IPS-18c (cell line): ENCODE data around the gene ARHGAP32.
"Not testable (repeated sequence)": the region's sequence is repeated elsewhere in the genome, so short reads cannot be mapped to it uniquely, and the experiment has no call there.

ENCODE experiments used
- H3K4me3 ChIP-seq: 2 replicates; pipeline ENCODE4 v1.7.0; 2013; ENCODE audit warnings: low read depth, mild to moderate bottlenecking, low read length, moderate library complexity; ENCODE audit not compliant: insufficient read depth
- H3K9me3 ChIP-seq: one replicate; pipeline ENCODE4 v1.6.1; 2013; ENCODE audit warnings: mild to moderate bottlenecking, low read length, moderate library complexity; ENCODE audit not compliant: control insufficient read depth, insufficient read depth

ARHGAP32 gene

GRCh38 chr11:129012880-129013279 lies 179.2 kb downstream of the ARHGAP32 start:
- H3K4me3 ChIP-seq: no peak overlapping the region
- H3K9me3 ChIP-seq: no peaks in the 10 kb centered on the region

- no peak overlapping the region for H3K4me3 ChIP-seq
- H3K9me3 ChIP-seq: no peaks in the 10 kb centered on the region
Measured at GRCh38 chr11:129006161-129006560, 186.0 kb downstream of the ARHGAP32 start.

- not testable (repeated sequence) for H3K4me3 ChIP-seq, H3K9me3 ChIP-seq
Measured at GRCh38 chr11:128999165-128999564, 193.0 kb downstream of the ARHGAP32 start.

- no peak overlapping the region for H3K4me3 ChIP-seq
- H3K9me3 ChIP-seq: no peaks in the 10 kb centered on the region
Measured at GRCh38 chr11:128988242-128988970, 203.7 kb downstream of the ARHGAP32 start.

GRCh38 chr11:128985880-128986279 lies 206.2 kb downstream of the ARHGAP32 start:
- no peak overlapping the region for H3K4me3 ChIP-seq
- H3K9me3 ChIP-seq: no peaks in the 10 kb centered on the region

- no peak overlapping the region for H3K4me3 ChIP-seq
- H3K9me3 ChIP-seq: no peaks in the 10 kb centered on the region
Measured at GRCh38 chr11:128983023-128983422, 209.1 kb downstream of the ARHGAP32 start.

- Histone ChIP-seq H3K4me3 (no peak overlapping the region), H3K9me3 (no peaks in the 10 kb centered on the region)
Measured at GRCh38 chr11:128981254-128981653, 210.9 kb downstream of the ARHGAP32 start.

GRCh38 chr11:128970598-128971190 lies 221.4 kb downstream of the ARHGAP32 start:
- no peaks in the 10 kb centered on the region for H3K9me3 ChIP-seq

GRCh38 chr11:128968916-128969315 lies 223.2 kb downstream of the ARHGAP32 start:
- no peak overlapping the region for H3K4me3 ChIP-seq
- H3K9me3 ChIP-seq: no peaks in the 10 kb centered on the region

More at GRCh38 chr11:128970598-128971190, 221.4 kb downstream of the ARHGAP32 start:
- no peak overlapping the region for H3K4me3 ChIP-seq

GRCh38 chr11:128967578-128967977 lies 224.5 kb downstream of the ARHGAP32 start:
- Histone ChIP-seq H3K9me3 (no peaks in the 10 kb centered on the region), H3K4me3 (no peak overlapping the region)

GRCh38 chr11:128965485-128965884 lies 226.6 kb downstream of the ARHGAP32 start:
- Histone ChIP-seq H3K4me3 (no peak overlapping the region), H3K9me3 (no peaks in the 10 kb centered on the region)

- no peak overlapping the region for H3K4me3 ChIP-seq
- no peaks in the 10 kb centered on the region for H3K9me3 ChIP-seq
Measured at GRCh38 chr11:128964463-128964930, 227.6 kb downstream of the ARHGAP32 start.

GRCh38 chr11:128963744-128964325 lies 228.3 kb downstream of the ARHGAP32 start:
- H3K4me3 ChIP-seq: no peak overlapping the region

GRCh38 chr11:128962896-128963295 lies 229.2 kb downstream of the ARHGAP32 start:
- no peak overlapping the region for H3K4me3 ChIP-seq
- H3K9me3 ChIP-seq: no peaks in the 10 kb centered on the region

More at GRCh38 chr11:128963744-128964325, 228.3 kb downstream of the ARHGAP32 start:
- H3K9me3 ChIP-seq: no peaks in the 10 kb centered on the region

GRCh38 chr11:128961645-128962044 lies 230.5 kb downstream of the ARHGAP32 start:
- no peak overlapping the region for H3K4me3 ChIP-seq
- no peaks in the 10 kb centered on the region for H3K9me3 ChIP-seq

- H3K9me3 ChIP-seq: peaks cover 5% of the 10 kb centered on the region
- no peak overlapping the region for H3K4me3 ChIP-seq
Measured at GRCh38 chr11:128957202-128957482, 235.0 kb downstream of the ARHGAP32 start.

GRCh38 chr11:128956401-128957201 lies 235.5 kb downstream of the ARHGAP32 start:
- H3K9me3 ChIP-seq: peaks cover 5% of the 10 kb centered on the region
- H3K4me3 ChIP-seq: no peak overlapping the region

- Histone ChIP-seq H3K4me3 (no peak overlapping the region), H3K9me3 (peaks cover 5% of the 10 kb centered on the region)
Measured at GRCh38 chr11:128955636-128956035, 236.5 kb downstream of the ARHGAP32 start.
